Measurements from ENCODE around the gene TRIM7.

GRCh38 chr5:181218795-181219124, 13.8 kb upstream of the TRIM7 start:
- no peak for TF ChIP-seq EZH2 (IDR thresholded peaks at IDR 0.05; ENCODE audit: low read depth, unreplicated experiment)
- TF ChIP-seq, protein P1, sequence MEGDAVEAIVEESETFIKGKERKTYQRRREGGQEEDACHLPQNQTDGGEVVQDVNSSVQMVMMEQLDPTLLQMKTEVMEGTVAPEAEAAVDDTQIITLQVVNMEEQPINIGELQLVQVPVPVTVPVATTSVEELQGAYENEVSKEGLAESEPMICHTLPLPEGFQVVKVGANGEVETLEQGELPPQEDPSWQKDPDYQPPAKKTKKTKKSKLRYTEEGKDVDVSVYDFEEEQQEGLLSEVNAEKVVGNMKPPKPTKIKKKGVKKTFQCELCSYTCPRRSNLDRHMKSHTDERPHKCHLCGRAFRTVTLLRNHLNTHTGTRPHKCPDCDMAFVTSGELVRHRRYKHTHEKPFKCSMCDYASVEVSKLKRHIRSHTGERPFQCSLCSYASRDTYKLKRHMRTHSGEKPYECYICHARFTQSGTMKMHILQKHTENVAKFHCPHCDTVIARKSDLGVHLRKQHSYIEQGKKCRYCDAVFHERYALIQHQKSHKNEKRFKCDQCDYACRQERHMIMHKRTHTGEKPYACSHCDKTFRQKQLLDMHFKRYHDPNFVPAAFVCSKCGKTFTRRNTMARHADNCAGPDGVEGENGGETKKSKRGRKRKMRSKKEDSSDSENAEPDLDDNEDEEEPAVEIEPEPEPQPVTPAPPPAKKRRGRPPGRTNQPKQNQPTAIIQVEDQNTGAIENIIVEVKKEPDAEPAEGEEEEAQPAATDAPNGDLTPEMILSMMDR (conservative IDR thresholded peaks at IDR 0.05; ENCODE audit: low read depth in 2 of 2) = no peak
- TF ChIP-seq, protein P2, sequence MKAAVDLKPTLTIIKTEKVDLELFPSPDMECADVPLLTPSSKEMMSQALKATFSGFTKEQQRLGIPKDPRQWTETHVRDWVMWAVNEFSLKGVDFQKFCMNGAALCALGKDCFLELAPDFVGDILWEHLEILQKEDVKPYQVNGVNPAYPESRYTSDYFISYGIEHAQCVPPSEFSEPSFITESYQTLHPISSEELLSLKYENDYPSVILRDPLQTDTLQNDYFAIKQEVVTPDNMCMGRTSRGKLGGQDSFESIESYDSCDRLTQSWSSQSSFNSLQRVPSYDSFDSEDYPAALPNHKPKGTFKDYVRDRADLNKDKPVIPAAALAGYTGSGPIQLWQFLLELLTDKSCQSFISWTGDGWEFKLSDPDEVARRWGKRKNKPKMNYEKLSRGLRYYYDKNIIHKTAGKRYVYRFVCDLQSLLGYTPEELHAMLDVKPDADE (IDR thresholded peaks at IDR 0.05) = no peak
- TF ChIP-seq, protein P3, sequence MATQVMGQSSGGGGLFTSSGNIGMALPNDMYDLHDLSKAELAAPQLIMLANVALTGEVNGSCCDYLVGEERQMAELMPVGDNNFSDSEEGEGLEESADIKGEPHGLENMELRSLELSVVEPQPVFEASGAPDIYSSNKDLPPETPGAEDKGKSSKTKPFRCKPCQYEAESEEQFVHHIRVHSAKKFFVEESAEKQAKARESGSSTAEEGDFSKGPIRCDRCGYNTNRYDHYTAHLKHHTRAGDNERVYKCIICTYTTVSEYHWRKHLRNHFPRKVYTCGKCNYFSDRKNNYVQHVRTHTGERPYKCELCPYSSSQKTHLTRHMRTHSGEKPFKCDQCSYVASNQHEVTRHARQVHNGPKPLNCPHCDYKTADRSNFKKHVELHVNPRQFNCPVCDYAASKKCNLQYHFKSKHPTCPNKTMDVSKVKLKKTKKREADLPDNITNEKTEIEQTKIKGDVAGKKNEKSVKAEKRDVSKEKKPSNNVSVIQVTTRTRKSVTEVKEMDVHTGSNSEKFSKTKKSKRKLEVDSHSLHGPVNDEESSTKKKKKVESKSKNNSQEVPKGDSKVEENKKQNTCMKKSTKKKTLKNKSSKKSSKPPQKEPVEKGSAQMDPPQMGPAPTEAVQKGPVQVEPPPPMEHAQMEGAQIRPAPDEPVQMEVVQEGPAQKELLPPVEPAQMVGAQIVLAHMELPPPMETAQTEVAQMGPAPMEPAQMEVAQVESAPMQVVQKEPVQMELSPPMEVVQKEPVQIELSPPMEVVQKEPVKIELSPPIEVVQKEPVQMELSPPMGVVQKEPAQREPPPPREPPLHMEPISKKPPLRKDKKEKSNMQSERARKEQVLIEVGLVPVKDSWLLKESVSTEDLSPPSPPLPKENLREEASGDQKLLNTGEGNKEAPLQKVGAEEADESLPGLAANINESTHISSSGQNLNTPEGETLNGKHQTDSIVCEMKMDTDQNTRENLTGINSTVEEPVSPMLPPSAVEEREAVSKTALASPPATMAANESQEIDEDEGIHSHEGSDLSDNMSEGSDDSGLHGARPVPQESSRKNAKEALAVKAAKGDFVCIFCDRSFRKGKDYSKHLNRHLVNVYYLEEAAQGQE (IDR thresholded peaks at IDR 0.05; ENCODE audit: unreplicated experiment) = no peak
- no peak for TF ChIP-seq EZH2phosphoT487 (IDR thresholded peaks at IDR 0.05; ENCODE audit: unreplicated experiment)
- TF ChIP-seq JUNB (IDR thresholded peaks at IDR 0.05; ENCODE audit: unreplicated experiment) = no peak
